ENCODE results near the gene SCAMP4.

Gene SCAMP4

DNA sequence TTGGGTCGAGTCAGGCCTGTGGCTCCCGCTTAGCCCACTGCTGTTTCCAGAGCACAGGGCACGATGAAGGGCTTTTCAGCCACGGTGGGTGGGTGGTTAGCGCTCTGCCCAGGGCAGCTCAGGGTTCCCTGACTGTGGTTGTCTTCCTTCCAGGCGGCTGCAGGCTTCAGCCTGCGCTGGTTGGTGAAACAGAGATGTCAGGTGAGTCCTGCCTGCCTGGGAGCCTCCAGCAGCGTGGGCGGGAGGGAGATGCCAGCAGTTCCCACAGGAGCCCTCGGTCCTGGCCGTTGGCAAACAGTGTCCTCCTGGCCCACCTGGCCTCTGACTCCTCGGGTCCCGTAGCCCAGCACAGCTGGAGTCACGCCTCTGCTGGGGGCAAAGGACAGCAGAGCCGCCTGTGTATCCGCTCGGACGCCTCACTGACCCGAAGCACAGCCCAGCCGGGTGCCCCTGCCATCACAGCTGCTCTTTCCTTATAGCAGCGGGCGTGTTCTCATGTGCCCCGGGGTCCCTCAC lies 9.7 kb downstream of the SCAMP4 start:
- no peak for DNase-seq

DNA sequence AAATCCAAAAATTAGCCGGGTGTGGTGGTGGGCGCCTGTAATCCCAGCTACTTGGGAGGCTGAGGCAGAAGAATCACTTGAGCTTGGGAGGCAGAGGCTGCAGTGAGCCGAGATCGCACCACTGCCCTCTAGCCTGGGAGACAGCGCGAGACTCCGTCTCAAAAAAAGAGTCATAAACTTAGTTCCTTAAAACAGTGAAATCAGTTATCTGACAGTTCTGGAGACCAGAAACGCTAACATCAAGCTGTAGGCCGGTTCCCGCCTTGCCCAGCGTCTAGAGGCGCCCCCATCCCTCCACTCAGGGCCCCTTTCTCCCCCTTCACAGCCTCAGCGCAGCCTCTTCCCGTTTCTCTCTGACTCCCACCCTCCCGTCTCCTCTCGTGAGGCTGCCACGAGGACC lies 11.9 kb downstream of the SCAMP4 start:
- no peak for DNase-seq

DNA sequence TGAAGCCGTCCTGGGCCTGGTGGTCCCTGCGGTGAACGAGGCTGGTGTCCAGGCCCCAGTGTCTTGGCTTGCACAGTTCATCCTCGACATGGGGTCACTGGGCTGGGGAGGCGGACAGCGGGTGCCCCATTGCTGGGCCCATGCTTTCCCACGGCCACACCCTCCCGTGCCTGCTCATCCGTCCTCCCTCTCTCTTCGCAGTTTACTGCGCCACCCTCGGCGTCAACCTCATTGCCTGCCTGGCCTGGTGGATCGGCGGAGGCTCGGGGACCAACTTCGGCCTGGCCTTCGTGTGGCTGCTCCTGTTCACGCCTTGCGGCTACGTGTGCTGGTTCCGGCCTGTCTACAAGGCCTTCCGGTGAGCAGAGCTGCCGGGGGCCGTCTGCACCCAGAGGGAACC lies 12.7 kb downstream of the SCAMP4 start:
- DNase-seq, result no peak

DNA sequence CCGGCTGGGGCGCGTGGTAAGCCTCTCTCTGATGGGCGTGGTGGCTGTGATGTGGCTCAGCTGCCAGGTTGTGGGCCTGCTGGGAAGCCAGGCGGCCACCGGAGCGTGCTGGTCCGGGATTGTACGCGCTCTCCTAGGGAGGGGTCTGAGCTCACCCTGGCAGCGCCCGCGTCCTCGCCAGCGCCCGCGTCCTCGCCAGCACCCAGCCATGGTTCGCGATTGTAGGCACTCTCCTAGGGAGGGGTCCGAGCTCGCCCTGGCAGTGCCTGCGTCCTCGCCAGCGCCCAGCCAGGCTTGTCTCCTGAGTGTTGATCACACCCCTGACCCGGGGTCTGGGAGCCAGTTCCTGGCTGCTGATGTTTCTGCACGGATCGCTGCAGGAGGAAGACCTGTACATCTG lies 13.8 kb downstream of the SCAMP4 start:
- no peak for DNase-seq

DNA sequence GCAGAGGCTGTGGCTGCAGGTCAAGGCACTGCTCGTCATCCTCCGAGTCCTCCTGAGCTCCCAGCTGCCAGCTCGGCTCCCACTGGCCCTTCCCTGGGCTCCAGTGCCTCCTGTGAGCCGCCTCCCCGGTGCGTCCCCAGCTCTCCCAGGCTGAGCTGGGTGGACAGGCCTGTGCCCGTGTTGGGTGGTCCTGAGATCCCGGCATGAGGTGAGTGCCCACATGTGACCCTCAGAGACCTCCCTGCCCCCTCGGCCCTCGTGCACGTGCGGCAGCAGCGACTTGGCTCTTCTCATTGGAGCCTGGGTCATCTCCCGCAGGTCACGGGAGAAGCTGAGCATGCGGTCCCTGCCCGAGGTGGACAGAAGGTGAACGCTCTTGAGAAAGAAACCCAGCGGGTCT lies 15.4 kb downstream of the SCAMP4 start:
- no peak for DNase-seq

DNA sequence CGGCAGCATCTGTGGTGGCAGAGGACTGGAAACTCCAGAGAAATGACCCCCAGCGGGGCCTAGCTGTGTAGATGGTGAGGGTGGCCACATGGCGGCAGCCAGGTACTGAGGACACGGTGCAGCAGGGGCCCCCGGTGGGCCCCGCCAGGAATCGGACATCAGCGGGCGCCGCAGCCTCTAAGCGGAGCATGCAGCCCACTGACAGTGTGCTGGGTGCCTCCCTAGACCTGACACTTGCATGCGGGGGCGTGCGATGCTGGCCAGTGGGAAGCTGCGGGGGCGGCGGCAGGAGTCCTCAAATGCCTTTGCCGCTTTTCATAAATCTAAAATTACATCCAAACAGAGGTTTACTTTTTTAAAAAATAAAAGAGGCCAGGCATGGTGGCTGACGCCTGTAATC lies 16.1 kb downstream of the SCAMP4 start:
- DNase-seq, result no peak

DNA sequence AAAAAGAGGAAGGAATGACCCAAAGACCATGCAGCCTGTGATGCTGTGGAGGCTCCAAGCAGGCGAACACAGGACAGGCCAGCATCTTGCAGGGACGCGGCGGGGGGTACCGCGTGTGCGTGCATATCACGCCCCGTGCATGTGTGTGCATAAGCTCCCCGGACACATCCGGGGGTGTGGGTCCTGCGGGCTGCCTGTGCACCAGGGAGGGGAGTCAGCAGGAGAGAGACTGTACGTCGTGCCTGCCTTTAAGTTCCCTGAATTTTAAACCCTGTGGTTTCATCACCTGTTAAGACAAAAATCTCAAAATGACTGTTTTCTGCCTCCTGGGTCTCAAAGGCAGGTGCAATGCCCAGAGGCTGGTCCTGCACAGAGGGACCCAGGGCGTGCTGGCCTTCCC lies 16.6 kb downstream of the SCAMP4 start:
- no peak for DNase-seq

DNA sequence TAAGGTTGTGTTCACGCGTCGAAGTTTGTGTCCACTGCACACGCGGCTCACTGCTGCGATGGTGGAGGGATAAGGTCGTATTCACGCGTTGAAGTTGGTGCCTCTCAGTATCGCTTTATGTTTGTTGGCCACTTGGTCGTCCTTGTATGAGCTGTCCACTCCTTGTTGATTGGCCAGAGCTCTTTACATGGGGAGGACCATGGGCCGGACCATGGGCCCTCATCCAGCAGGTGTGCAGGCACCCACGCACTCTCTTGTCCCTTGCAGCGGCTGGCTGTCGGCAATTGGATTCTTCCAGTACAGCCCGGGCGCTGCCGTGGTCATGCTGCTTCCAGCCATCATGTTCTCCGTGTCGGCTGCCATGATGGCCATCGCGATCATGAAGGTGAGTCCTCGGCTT lies 17.6 kb downstream of the SCAMP4 start:
- DNase-seq, result no peak

DNA sequence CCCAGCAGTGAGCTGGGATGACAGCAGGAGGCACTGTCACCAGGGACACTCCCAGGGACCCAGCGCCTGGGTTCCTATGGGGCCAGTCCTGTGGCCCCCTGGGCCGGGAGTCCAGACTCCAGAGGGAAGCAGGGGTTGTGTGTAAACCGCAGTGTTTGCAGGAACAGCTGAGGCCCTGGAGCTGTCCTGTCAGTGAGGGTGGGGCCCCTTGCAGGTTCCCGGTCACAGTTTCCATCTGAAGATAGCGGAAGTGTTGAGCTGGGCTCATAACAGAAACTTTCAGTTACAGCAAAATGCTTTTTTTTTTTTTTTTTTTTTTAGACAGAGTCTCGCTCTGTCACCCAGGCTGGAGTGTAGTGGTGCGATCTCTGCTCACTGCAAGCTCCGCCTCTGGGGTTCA lies 18.1 kb downstream of the SCAMP4 start:
- DNase-seq, result peak; percentile 51

DNA sequence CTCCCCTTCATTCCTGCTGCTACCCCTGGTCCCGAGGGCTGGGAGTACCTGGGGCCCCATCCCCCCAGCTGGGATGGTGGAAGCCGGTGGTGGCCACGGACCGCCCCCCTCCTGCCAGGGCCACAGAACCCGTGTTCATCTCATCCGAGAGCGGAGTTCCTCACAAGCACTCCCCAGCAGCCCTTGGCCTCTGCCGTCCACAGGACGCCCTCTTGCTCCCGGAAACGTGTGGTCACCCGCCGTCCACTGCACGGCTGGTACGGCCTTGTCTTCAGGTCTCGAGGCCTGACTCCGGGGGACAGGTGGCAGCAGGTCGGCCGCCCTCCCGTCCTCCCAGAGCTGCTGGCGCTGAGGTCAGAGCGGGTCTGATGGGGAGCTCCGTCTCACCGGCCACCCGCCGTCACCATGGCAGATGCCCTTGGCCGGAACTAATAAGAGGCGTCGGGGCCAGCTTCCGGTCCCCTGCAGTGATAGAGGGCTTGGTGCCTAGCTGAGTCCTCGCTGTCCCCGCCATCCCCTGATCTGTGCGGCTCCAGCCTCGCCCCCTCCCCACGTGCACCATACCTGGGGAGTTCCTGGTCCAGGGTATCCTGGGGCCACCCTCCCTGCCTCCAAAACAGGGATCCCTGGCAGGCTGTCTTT lies 19.2 kb downstream of the SCAMP4 start:
- DNase-seq, result no peak

DNA sequence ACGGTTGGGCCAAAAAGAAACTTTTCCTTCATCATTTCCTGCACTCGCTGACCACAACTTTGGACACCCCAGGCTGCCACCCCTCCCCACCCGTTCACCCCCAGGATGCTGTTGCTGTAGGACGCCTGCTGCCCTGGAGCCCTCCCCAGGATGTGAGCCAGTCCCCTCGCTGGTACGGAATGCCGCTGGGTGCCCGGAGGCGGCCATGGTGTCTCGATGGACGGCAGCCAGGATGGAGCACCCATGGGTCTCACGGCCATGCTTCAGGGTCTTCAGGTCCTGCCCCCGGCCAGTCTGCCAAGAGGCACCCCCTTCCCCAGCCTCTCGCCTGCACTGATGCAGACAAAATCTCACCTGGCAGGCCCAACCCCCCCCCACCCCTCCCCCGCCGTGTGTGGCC lies 20.3 kb downstream of the SCAMP4 start:
- no peak for DNase-seq

DNA sequence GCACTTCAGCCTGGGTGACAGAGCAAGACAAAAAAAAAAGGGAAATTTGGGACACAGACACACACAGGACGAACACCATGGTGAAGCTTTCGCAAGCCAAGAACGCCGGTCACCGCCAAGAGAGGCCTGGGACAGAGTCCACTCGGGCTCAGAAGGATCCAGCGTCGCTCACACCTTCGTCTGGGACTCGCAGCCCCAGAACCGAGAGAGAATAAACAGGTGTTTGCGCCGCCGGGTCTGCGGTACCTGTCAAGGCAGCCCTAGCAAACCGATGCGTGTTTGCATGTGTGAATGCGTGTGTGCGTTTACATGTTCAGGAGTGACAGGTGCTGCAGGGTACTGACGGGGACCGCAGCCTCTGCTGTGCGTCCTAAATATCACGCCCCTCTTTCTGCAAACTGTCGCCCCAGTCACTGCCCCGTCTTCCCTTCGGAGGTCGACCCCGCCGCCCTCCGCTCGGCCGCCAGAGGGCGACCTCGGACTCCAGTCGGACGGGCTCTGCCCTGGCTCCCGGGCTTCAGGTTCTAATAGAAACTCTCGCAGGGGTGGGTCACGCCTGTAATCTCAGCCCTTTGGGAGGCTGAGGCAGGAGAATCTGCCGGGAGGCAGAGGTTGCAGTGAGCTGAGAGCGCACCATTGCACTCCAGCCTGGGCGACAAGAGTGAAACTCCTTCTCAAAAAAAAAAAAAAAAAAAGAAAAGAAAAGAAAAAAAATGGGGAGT lies 24.0 kb downstream of the SCAMP4 start:
- peak; percentile 86 for DNase-seq

DNA sequence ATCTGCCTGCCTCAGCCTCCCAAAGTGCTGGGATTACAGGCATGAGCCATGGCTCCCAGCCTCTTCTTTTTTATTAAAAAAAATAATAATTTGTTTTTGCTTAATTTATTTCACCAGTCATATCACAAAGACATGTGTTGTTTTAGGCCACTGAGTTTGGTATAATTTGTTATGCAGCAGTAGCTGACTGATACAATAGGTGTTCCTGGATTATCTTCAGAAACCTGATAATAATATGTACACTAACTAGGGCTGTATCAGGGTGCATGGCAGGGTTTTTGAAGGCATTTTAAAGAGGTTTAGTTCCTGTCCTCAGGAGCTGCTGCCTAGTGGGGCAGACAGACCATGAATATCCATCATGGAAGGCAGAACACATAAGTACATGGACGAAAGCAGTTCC lies 26.2 kb downstream of the SCAMP4 start:
- no peak for DNase-seq

DNA sequence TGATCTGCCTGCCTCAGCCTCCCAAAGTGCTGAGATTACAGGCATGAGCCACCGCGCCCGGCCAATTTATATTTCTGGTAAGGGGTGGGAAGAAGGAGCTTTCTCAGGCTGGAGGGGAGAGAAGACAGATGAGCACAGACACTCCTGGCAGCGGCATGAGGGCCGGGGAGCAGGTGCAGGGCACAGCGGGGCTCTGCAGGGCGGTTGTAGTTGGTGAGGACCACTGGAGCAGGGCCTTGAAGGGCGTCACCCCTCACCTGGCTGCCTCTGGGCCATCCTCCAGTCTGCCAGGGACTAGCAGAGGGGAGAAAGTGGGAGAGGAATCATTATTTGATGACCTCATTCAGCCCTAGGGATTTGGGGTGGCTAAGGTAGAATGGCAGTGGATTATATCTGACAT lies 27.2 kb downstream of the SCAMP4 start:
- DNase-seq, result no peak

DNA sequence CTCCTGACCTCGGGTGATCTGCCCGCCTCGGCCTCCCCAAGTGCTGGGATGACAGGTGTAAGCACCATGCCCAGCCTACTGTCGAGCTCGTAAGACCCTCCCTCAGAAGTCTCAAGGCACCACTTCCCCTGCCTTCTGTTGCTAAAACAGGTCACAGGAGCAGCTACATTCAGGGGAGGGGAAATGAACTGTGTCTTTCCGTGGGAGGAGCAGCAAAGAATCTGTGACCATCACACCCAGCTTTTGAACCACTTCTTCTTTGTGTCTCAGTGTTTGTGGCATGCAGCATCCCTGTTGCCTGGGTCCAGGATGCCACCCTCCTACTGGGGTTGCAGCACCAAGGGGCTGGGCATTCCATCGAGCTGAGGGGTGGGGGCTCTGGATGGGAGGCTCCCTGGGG lies 28.0 kb downstream of the SCAMP4 start:
- DNase-seq, result no peak

DNA sequence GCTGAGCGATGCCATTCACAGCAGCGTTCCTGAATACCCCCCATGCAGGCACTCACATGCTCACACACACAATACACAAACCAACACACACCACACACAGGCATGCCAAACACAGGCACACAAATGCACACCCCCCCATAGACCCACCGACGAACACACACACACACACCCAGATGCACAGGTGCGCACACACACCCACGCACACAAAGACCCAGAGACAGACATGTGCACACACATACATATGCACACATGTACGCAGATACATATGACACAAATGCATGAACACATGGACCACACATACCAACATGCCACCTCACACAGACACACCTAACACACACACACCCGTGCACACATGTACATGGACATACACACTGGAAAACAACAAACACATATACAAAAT lies 28.7 kb downstream of the SCAMP4 start:
- no peak for DNase-seq

DNA sequence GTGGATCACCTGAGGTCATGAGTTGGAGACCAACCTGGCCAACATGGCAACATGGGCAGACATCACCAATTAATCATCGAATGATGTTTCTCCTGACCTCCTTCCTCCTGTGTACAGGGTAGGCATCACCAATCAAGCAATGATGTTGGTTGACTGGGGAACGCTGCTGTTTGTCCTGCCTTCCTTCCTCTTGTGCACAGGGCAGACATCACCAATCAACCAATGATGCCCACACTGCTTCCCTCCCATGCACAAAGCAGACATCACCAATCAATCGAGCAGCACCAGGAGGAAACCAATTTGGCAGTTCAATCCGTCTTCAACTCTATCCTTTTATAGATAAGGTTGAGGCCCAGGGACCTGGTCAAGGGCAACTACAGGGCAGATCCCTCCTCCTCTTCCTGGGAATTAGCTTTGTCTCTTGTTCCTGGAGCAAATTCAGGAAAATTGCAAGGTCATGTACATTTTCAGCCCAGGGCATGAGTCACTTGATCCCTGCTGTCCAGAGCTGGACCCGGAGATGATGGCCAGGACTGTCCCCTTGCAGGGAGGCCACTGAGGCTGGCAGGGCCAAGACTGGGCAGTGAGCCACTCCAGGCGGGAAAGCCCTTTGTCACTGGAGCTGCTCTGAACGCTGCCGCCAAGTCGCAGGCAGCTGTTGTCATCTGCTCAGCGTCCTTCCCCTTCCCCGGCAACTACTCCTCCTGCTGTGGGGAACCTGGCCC lies 30.4 kb downstream of the SCAMP4 start:
- no peak for DNase-seq

DNA sequence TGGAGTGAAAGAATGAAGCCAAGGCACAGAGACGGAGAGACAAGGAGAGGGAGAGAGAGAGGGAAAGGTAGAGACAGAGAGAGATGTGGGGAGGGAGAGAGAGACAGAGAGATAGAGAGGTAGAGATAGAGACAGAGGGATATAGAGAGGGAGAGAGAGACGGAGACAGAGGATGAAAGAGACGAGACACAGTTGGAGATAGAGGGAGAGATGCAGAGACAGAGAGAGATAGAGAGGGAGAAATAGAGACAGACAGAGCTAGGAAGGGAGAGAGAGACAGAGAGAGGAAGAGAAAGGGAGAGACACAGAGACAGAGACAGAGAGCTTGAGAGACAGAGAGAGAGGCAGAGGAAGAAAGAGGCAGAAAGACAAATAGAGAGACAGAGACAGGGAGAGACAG lies 31.2 kb downstream of the SCAMP4 start:
- no peak for DNase-seq

DNA sequence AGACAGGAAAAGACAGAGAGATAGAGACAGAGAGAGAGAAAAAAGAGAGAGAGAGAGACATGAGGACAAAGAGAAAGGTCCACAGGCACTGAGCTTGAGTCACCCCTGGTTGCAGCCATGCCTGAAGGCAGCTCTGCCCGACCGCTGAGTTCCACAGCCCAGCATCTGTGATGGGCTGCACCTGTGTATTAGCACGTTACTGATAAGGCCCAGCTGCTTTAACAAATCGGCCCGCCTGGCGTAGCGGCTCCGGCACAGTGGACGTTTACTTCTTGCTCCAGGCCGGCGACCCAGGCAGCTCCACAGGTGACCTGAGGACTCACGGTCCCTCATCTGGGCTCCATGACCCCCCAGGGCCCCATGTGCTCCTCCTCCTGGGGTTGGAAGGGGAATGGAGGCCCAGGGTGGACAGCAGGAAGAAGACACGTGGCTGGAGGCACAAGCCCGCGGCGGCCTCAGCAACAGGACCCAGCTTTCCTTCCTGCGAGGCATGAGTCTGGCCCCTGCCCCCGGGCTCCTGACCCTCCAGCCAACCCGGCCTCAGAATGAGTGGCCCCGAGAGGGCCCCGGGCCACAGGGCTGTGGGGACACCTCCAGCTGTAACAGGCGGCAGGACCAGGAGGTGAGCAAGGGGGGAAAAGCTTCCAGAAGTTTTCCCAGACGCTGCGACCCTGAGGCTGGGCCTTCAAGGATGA lies 31.9 kb downstream of the SCAMP4 start:
- no peak for DNase-seq

DNA sequence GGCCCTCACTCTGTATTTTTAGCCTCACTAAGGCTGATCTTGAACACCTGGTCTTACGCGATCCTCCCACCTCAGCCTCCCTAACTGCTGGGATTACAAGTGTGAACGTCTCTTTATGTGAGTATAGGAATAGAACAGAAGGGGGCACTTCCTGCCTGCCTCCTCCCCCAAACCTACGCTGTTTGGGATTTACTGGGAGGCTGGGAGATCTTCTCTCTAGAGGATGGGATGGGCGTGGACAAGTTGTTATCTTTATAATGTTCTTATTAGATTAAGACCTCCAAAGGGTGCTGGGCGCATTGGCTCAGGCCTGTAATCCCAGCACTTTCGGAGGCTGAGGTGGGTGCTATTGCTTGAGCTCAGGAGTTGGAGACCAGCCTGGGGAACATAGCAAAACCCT lies 32.9 kb downstream of the SCAMP4 start:
- no peak for DNase-seq

DNA sequence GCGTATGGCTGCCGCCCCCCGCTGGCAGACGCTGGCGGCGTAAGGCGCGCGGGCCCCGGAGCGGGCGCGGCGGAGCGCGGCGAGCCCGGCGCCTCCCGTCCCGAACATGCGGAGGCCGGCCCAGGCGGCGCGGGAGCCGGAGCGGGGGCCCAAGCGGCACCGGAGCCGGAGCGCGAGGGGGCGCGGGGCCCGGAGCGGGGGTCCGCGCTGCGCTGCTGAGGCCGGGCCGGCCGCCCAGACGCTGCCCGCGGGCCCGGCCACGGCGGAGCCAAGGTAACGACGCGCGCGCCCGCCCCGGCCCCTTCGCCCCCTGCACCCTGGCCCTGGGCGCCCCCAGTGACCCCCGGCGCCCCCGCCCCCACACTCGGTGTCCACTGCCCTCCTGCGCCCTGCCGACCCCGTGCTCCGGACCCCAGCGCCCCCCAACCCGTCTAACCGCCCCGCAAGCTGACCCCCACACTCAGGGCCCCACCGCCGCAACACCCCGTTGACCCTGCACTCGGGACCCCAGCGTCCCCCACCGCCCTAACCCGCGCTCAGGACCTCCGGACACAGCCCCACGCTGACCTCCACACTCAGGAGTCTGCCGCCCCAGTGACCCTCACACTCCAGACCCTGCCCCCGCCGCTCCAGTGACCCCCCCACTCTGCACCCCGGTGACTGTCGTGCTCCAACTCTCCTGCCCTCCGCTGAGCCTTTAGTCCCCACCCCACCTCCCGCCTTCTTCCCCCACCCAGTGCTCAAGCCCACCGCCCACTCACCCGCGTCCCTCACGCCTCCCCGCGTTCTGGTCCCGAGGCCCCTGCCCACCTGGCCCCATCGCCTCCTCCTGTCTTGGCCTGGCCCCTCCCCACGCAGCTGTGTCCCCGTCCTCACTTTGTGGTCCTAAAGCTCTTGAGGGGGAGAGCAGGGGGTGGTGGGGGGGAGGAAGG lies 36.2 kb downstream of the SCAMP4 start, which contains the start of gene CSNK1G2:
TSS of gene CSNK1G2 (plus strand) at position 27 of the 932 bp plus-strand sequence. CDS start 28,601 bp downstream, outside the sequence.
- DNase-seq, result no peak
